T-helper 1 cell treated with Interleukin-12 subunit alpha and Interleukin-12 subunit beta and Interleukin-4 antibody, amounts not matched to agents 30 ng/mL and 1 ng/mL, for 36 hours (primary cell): ENCODE results near the gene MRPL21. TPM values are rescaled to one million over a fixed set of nuclear protein-coding genes. Genes with fewer than 3 reads are reported as not detected.

Source experiments
- intact Hi-C: fragments of 100-400 bp; cut with micrococcal nuclease; formaldehyde crosslinking; loops from one replicate; pipeline ENCODE4 v1.15.1; 2024
- total RNA-seq: library from RNA; stranded (reverse); gene quantifications from 2 replicates; pipeline ENCODE4 v1.2.3, GENCODE V29; 2022

Gene MRPL21
- total RNA-seq, 1 donor from 2014 or later, result 68.5 TPM

DNA sequence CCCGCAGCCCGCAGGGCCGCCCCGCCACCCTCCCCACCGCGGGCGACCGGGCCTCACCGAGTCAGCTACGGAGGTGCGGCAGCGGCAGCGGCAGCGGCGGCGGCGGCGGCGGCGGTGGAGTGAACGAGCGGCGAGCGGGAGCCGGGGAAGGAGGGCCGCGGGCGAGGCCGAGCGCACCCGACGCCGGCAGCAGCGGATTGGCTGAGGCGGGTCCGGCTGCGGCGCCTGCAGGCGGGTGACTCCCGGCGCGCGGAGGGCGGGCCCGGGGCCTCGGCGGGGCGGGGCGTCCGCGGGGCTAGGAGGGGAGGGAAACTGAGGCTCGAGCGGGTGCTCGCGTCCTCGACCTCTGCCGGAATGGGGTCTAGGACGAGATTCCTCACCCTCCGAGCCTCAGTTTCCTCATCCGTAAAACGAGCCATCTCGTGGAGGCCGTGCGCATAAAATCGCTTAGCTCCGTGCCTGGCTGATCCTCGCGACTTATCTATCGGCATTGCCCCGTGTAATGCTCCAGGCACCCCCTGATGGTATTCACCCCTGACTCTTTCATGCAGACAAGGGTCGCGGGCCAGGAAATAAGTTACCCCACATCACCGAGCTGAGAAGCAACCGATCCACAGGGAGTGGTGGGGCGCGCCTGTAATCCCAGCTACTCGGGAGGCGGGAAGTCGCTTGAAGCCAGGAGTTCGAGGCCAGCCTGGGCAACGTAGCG lies 61.8 kb downstream of the MRPL21 start, which contains the start of gene CPT1A:
Gene CPT1A, minus strand, starts transcription at position 199 of the 709 bp plus-strand sequence. CDS start 26,442 bp downstream, outside the sequence.
- intact Hi-C loops, result loop anchor here (2.0 to 5.0 kb wide), 6 partner anchors 91 to 1360 kb away; partner anchors contain the start of genes CHKA, FADD, PPP6R3 and TESMIN

Other genes with a start within 250 kb of the MRPL21 start
- gene GAL, start 219.3 kb downstream of the MRPL21 start, total RNA-seq, result 0.34 TPM in 1 of 2 replicates, not detected in the other
- gene TESMIN, start 152.3 kb downstream of the MRPL21 start, total RNA-seq, result 2.5 and 4.6 TPM in 2 replicates
- gene CPT1A, start 61.9 kb downstream of the MRPL21 start, total RNA-seq, result 28.3 and 31.7 TPM in 2 replicates
- 28.7 and 32.0 TPM in 2 replicates for gene IGHMBP2, start 59 bp upstream of the MRPL21 start, total RNA-seq
- gene MRGPRD, start 77.2 kb upstream of the MRPL21 start, total RNA-seq, result not detected in 2 replicates
- not detected in 2 replicates for gene MRGPRF, start 109.4 kb upstream of the MRPL21 start, total RNA-seq
- gene TPCN2, start 145.1 kb upstream of the MRPL21 start, total RNA-seq, result 20.4 and 23.0 TPM in 2 replicates